Hematopoietic multipotent progenitor cell treated with erythropoietin and hydrocortisone succinate and interleukin-3 and kit ligand, for 8 days (in vitro differentiated cells): ENCODE measurements around the gene RELA.

Experiments used
- DNase-seq: peaks from one replicate; pipeline ENCODE4 v3.0.0-alpha.2; 2015

The RELA gene

GRCh38 chr11:65611758-65612603 is 50.7 kb downstream of the RELA start:
- DNase-seq, result no peak

- peak; percentile 23 for DNase-seq
These were observed 51.5 kb downstream of the RELA start for GRCh38 chr11:65611028-65611757.

- DNase-seq, result no peak
These were observed 52.3 kb downstream of the RELA start for GRCh38 chr11:65610404-65610803.

GRCh38 chr11:65609665-65610064 is 53.1 kb downstream of the RELA start:
- no peak for DNase-seq

DNA sequence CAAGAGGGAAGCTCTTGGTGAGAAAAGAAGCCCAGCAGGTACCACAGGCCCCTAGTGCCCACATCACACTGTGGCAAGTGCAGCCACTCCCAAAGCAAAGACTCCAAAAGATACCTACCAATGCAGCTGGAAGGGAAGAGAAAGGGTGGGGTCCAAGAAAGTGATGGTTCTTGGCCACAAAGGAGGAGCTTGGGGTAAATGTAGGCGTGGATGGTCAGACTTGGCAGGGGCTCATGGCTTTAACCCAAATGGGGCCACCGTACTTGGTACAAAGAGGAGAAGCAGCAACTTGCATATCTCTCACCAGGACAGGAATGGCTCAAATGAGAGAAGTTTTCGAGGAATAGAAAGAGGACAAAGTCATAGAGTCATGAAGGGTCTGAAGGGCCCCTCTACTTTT is 53.5 kb downstream of the RELA start:
- DNase-seq, result peak; percentile 86

GRCh38 chr11:65607614-65608426 is 54.9 kb downstream of the RELA start:
- DNase-seq, result no peak

- DNase-seq, result peak; percentile 38
These were observed 55.7 kb downstream of the RELA start for GRCh38 chr11:65606876-65607613.

GRCh38 chr11:65604258-65604657 is 58.5 kb downstream of the RELA start:
- no peak for DNase-seq
